Endothelial cell (in vitro differentiated cells): ENCODE data around the gene CORO7. TPM values are rescaled to one million over a fixed set of nuclear protein-coding genes. Genes with fewer than 3 reads are reported as not detected.
"Not testable (repeated sequence)": the region's sequence is repeated elsewhere in the genome, so short reads cannot be mapped to it uniquely, and the experiment has no call there.

Experiments
- DNase-seq: peaks from one replicate; pipeline ENCODE4 v3.0.0; 2021; ENCODE audit warnings: low spot score
- H3K27ac Mint-ChIP-seq: one replicate; pipeline ENCODE4 v1.8.0; 2021; ENCODE audit warnings: mixed read lengths, inconsistent platforms; ENCODE audit not compliant: unreplicated experiment
- H3K27me3 Mint-ChIP-seq: one replicate; pipeline ENCODE4 v1.8.0; 2021; ENCODE audit warnings: mild to moderate bottlenecking, moderate library complexity, mixed read lengths, inconsistent platforms; ENCODE audit not compliant: unreplicated experiment
- H3K36me3 Mint-ChIP-seq: one replicate; pipeline ENCODE4 v1.8.0; 2021; ENCODE audit warnings: mild to moderate bottlenecking, low read depth, mixed read lengths, inconsistent platforms; ENCODE audit not compliant: unreplicated experiment
- H3K4me1 Mint-ChIP-seq: one replicate; pipeline ENCODE4 v1.8.0; 2021; ENCODE audit warnings: mild to moderate bottlenecking, mixed read lengths, inconsistent platforms; ENCODE audit not compliant: unreplicated experiment
- H3K4me3 Mint-ChIP-seq: one replicate; pipeline ENCODE4 v1.8.0; 2021; ENCODE audit warnings: mild to moderate bottlenecking, mixed read lengths, inconsistent platforms; ENCODE audit not compliant: unreplicated experiment
- H3K9me3 Mint-ChIP-seq: one replicate; pipeline ENCODE4 v1.8.0; 2021; ENCODE audit warnings: mixed read lengths, inconsistent platforms; ENCODE audit not compliant: unreplicated experiment
- total RNA-seq: library from RNA; stranded (reverse); fragmentation: NEBNext Ultra II Directional; extraction: Animal tissue kit (Norgen Biotek cat#: 25700); gene quantifications from one replicate; pipeline ENCODE4 v1.2.1, GENCODE V29; 2021; ENCODE audit not compliant: unreplicated experiment
- TF ChIP-seq, protein P1 (sequence below): fragments of 200-600 bp; sonication (generic); IDR thresholded peaks from one replicate; pipeline ENCODE4 v1.5.0; 2021; ENCODE audit warnings: antibody characterized with exemption; ENCODE audit not compliant: unreplicated experiment

Gene CORO7
- total RNA-seq, 1 donor from 2014 or later: 103 TPM

- Mint-ChIP-seq H3K27me3 (peaks cover 6% of the 10 kb centered on the region), H3K4me3 (peak overlapping the region; percentile 10), H3K9me3 (no peaks in the 10 kb centered on the region), H3K36me3 (peaks cover 9% of the 10 kb centered on the region), H3K4me1 (peaks cover 1% of the 10 kb centered on the region), H3K27ac (no peak overlapping the region)
- no peak for DNase-seq
- TF ChIP-seq, protein P1, sequence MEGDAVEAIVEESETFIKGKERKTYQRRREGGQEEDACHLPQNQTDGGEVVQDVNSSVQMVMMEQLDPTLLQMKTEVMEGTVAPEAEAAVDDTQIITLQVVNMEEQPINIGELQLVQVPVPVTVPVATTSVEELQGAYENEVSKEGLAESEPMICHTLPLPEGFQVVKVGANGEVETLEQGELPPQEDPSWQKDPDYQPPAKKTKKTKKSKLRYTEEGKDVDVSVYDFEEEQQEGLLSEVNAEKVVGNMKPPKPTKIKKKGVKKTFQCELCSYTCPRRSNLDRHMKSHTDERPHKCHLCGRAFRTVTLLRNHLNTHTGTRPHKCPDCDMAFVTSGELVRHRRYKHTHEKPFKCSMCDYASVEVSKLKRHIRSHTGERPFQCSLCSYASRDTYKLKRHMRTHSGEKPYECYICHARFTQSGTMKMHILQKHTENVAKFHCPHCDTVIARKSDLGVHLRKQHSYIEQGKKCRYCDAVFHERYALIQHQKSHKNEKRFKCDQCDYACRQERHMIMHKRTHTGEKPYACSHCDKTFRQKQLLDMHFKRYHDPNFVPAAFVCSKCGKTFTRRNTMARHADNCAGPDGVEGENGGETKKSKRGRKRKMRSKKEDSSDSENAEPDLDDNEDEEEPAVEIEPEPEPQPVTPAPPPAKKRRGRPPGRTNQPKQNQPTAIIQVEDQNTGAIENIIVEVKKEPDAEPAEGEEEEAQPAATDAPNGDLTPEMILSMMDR: no peak
Observed at GRCh38 chr16:4395055-4395726, 21.2 kb downstream of the CORO7 start.

- Mint-ChIP-seq H3K27me3 (peaks cover 11% of the 10 kb centered on the region), H3K36me3 (peaks cover 11% of the 10 kb centered on the region)
- not testable (repeated sequence) for DNase-seq, H3K27ac Mint-ChIP-seq, H3K4me3 Mint-ChIP-seq, H3K4me1 Mint-ChIP-seq, H3K9me3 Mint-ChIP-seq
Observed at GRCh38 chr16:4393850-4394249, 22.5 kb downstream of the CORO7 start.

DNA sequence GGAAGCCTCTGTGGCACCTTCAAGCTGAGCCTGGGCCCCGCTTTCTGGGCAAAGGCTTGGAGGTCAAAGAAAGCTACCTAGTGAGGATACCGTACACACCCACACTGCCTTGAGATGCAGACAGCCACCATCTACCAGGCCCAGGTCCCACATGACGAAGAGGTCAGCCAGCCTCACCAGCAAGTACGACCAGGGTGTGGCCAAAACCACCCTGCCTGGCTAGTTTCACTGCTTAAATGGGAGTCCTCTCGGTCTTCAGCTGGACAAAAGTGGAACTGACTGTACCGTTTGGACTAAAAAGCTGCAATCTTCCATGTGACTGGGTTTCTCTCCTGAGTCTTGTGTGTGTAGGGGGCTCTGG lies 23.2 kb downstream of the CORO7 start:
- Mint-ChIP-seq H3K36me3 (peaks cover 11% of the 10 kb centered on the region), H3K4me3 (no peak overlapping the region), H3K9me3 (no peaks in the 10 kb centered on the region), H3K4me1 (peaks cover 7% of the 10 kb centered on the region), H3K27me3 (peaks cover 11% of the 10 kb centered on the region), H3K27ac (no peak overlapping the region)
- TF ChIP-seq, protein P1: no peak
- DNase-seq: no peak

- TF ChIP-seq, protein P1: no peak
- Mint-ChIP-seq H3K27me3 (peaks cover 11% of the 10 kb centered on the region), H3K36me3 (peaks cover 11% of the 10 kb centered on the region), H3K27ac (no peak overlapping the region), H3K4me3 (no peak overlapping the region), H3K4me1 (peaks cover 7% of the 10 kb centered on the region), H3K9me3 (no peaks in the 10 kb centered on the region)
- DNase-seq: no peak
Observed at GRCh38 chr16:4392382-4393239, 23.8 kb downstream of the CORO7 start.

DNA sequence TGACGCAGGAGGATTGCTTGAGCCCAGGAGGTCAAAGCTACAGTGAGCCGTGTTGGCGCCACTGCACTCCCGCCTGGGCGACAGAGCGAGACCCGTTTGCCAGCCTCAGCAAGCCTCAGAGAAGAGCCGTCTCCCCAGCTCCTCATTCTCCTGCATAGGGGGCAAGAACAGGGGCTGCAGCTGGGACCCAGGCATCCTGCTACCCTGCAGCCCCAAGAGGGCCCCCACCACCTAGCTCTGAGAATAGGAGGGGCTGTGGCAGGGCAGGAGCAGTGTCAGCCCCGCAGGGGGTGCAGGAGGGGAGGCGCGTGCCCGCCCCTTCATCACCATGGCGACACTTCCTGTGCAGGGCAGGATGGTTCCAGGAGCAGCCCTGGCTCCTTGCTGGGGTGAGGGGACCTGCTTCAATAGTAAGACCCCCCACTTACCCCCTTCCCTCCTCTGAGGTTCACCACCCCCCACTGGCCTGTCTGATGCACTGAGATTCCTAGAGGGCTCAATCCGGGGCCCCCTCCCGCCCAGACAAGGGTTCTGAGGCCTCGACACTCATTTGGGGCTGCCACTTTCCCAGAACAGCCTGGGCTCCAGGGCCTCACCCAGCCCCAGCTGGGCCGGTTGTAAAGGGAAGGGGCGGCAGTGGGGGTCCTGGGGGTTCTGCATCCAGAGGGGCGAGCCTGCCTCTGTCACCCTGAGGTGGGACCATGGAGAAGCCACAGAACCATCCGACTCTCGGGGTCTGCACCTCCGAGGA lies 24.6 kb downstream of the CORO7 start:
- H3K9me3 Mint-ChIP-seq: no peaks in the 10 kb centered on the region
- no peak for DNase-seq
- peaks cover 11% of the 10 kb centered on the region for H3K36me3 Mint-ChIP-seq
- TF ChIP-seq, protein P1: no peak
- H3K27ac Mint-ChIP-seq: no peak overlapping the region
- H3K4me3 Mint-ChIP-seq: no peak overlapping the region
- H3K27me3 Mint-ChIP-seq: peaks cover 13% of the 10 kb centered on the region
- peaks cover 7% of the 10 kb centered on the region for H3K4me1 Mint-ChIP-seq
